Measurements from ENCODE around the gene SLC66A1.
A peak's percentile ranks its signal among the peaks of the same experiment; 100 is the strongest.

Gene SLC66A1

DNA sequence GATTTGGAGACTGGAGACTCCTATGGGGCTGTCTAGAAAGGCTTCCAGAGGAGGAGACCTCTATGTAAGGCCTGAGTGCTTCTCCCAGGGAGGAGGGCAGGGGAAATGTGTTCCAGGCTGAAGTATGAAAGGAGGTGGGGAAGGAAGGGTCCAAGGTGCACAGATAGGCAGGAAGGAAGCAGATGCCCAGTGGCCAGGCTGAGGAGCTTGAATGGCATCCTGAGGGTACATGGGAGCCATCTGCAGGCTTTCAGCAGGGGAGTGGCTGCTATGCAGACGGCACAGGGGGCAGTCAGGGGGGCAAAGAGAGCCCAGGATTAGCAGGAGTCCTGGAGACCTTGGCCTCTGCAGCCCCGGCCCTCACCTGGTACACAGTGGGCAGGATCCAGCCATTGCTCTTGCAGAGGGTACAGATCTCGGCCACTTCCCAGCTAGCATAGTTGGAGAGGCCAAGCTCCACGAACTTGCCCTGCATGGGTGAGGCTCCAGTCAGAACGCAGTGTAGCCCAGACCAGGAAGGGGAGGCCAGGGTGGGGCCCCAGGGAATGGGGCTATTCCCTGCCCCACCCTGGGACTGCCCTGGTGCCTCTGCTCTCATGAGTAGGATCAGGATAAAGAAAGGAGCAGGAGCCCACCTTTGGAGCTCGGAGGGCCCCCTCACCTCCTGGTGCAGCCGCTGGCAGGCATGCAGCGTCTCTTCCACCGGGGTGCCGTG is 4.2 kb upstream of the SLC66A1 start:
- ATAC-seq (ENCODE audit: low read depth) (no peak), DNase-seq (ENCODE audit: low spot score) (peak; percentile 31)
- Histone ChIP-seq H3K27me3 (ENCODE audit: insufficient read depth, poor library complexity, severe bottlenecking) (no peaks in the 10 kb centered on the region), H3K27ac (ENCODE audit: poor library complexity, severe bottlenecking) (no peak overlapping the region), H3K4me3 (ENCODE audit: severe bottlenecking) (no peak overlapping the region), H3K9me3 (ENCODE audit: severe bottlenecking) (no peaks in the 10 kb centered on the region), H3K4me1 (ENCODE audit: insufficient read depth, poor library complexity, severe bottlenecking) (peaks cover 3% of the 10 kb centered on the region), H3K36me3 (ENCODE audit: low read depth) (peaks cover 34% of the 10 kb centered on the region)
- TF ChIP-seq, protein P1, sequence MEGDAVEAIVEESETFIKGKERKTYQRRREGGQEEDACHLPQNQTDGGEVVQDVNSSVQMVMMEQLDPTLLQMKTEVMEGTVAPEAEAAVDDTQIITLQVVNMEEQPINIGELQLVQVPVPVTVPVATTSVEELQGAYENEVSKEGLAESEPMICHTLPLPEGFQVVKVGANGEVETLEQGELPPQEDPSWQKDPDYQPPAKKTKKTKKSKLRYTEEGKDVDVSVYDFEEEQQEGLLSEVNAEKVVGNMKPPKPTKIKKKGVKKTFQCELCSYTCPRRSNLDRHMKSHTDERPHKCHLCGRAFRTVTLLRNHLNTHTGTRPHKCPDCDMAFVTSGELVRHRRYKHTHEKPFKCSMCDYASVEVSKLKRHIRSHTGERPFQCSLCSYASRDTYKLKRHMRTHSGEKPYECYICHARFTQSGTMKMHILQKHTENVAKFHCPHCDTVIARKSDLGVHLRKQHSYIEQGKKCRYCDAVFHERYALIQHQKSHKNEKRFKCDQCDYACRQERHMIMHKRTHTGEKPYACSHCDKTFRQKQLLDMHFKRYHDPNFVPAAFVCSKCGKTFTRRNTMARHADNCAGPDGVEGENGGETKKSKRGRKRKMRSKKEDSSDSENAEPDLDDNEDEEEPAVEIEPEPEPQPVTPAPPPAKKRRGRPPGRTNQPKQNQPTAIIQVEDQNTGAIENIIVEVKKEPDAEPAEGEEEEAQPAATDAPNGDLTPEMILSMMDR (IDR thresholded peaks at IDR 0.05; ENCODE audit: poor library complexity, severe bottlenecking), result no peak

DNA sequence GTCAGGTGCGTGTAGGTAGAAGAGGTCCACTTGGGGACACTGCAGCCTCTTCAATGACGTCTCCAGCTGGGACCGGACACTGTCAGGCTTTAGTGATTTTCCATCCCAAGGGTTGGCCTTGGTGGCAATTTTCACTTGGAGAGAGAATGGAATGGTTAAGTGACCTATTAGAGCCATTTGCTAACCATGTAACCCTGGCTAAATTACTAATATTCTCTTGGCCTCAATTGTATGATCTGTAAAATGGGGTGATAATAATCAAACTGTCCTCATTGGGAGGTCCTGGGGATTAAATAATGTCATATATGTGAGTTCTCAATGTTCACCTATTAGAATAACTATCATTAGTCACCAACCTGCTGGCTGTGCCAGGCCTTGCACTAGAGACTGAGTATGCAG is 3.6 kb upstream of the SLC66A1 start:
- ATAC-seq (ENCODE audit: low read depth) (no peak), DNase-seq (ENCODE audit: low spot score) (peak; percentile 32)
- Histone ChIP-seq H3K4me3 (ENCODE audit: severe bottlenecking) (no peak overlapping the region), H3K4me1 (ENCODE audit: insufficient read depth, poor library complexity, severe bottlenecking) (peaks cover 3% of the 10 kb centered on the region), H3K27me3 (ENCODE audit: insufficient read depth, poor library complexity, severe bottlenecking) (no peaks in the 10 kb centered on the region), H3K9me3 (ENCODE audit: severe bottlenecking) (no peaks in the 10 kb centered on the region), H3K36me3 (ENCODE audit: low read depth) (peaks cover 34% of the 10 kb centered on the region), H3K27ac (ENCODE audit: poor library complexity, severe bottlenecking) (no peak overlapping the region)
- TF ChIP-seq, protein P1 (IDR thresholded peaks at IDR 0.05; ENCODE audit: poor library complexity, severe bottlenecking), result no peak

DNA sequence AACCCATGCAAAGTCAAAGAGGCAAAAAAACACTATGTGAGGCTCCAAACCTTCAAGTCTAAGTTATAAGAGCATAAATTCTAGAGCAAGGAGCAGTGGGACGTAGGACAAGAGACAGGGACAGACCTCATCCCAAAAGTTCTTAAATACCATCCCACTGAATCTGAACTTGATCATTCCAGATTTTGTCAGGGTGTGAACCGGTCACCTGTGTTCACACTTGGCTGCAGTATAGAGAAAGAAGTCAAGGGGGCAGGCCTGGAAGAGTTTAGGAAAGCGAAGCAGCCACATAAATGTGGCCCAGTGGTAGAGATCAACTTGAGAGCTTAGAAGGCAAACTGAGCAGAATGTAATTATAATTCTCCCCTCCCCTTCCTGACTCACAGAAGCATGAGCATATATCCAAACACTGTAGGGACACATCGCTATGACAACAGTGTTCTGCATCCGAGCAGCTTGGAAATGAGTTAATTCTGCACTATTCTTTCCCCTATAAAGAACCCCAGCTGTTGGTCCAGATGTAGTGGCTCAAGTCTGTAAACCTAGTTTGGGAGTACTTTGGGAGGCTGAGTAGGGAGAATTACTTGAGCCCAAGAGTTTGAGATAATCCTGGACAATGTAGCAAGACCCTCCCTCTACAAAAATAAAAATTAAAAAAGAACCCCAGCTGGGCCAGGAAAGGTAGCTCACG is 2.9 kb upstream of the SLC66A1 start:
- no peak for DNase-seq (ENCODE audit: low spot score)
- H3K36me3 ChIP-seq (ENCODE audit: low read depth), result peaks cover 26% of the 10 kb centered on the region
- no peaks in the 10 kb centered on the region for H3K9me3 ChIP-seq (ENCODE audit: severe bottlenecking)
- ATAC-seq (ENCODE audit: low read depth), result no peak
- H3K4me3 ChIP-seq (ENCODE audit: severe bottlenecking), result no peak overlapping the region
- TF ChIP-seq, protein P1 (IDR thresholded peaks at IDR 0.05; ENCODE audit: poor library complexity, severe bottlenecking), result no peak
- no peaks in the 10 kb centered on the region for H3K27me3 ChIP-seq (ENCODE audit: insufficient read depth, poor library complexity, severe bottlenecking)
- H3K4me1 ChIP-seq (ENCODE audit: insufficient read depth, poor library complexity, severe bottlenecking), result peaks cover 3% of the 10 kb centered on the region
- no peak overlapping the region for H3K27ac ChIP-seq (ENCODE audit: poor library complexity, severe bottlenecking)

DNA sequence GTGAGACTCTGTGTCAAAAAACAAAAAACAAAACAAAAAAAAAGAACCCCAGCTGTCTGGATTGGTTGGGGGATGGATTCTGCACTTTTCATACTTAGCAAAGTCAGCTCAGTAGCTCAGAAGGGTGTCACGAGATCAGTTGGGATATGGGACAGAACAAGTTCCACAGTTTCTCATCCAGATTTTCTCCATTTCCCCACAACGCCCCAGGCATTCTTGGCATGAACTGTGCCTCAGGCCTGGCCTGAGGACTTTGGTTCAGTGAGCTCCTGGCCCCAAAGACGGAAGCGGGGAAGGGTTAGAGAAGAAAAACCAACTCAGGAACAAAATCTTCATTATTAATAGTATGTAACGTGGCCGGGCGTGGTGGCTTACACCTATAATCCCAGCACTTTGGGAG is 2.1 kb upstream of the SLC66A1 start:
- H3K4me1 ChIP-seq (ENCODE audit: insufficient read depth, poor library complexity, severe bottlenecking), result peaks cover 4% of the 10 kb centered on the region

More for the DNA sequence above, 2.1 kb upstream of the SLC66A1 start:
- TF ChIP-seq, protein P1 (IDR thresholded peaks at IDR 0.05; ENCODE audit: poor library complexity, severe bottlenecking), result no peak
- no peaks in the 10 kb centered on the region for H3K27me3 ChIP-seq (ENCODE audit: insufficient read depth, poor library complexity, severe bottlenecking)
- H3K9me3 ChIP-seq (ENCODE audit: severe bottlenecking), result no peaks in the 10 kb centered on the region
- H3K36me3 ChIP-seq (ENCODE audit: low read depth), result peaks cover 18% of the 10 kb centered on the region
- DNase-seq (ENCODE audit: low spot score), result peak; percentile 10
- ATAC-seq (ENCODE audit: low read depth), result no peak
- H3K27ac ChIP-seq (ENCODE audit: poor library complexity, severe bottlenecking), result no peak overlapping the region
- no peak overlapping the region for H3K4me3 ChIP-seq (ENCODE audit: severe bottlenecking)

Measured in RWPE2 (cell line).